Kidney (tissue), 14 donors: Measurements from ENCODE around the gene MFAP5. TPM values are rescaled to one million over a fixed set of nuclear protein-coding genes. Genes with fewer than 3 reads are reported as not detected.
"Not testable (repeated sequence)": the region's sequence is repeated elsewhere in the genome, so short reads cannot be mapped to it uniquely, and the experiment has no call there.

Experiments
- DNase-seq, 5 donors: peaks; one replicate each; pipeline ENCODE4 v3.0.0-alpha.2; 2013 to 2020
- FAIRE-seq: peaks from 2 replicates; lab custom pipeline; 2012; peaks lifted over from hg19 to GRCh38; lab: Jason Lieb, UNC
- H3K27ac ChIP-seq, 2 donors: one replicate each; pipeline ENCODE4 v1.7.0; 2013; ENCODE audit warnings: low read depth in 2 of 2, low read length in 2 of 2, inconsistent platforms in 1 of 2
- H3K27me3 ChIP-seq: one replicate; pipeline ENCODE4 v1.7.1; 2013; ENCODE audit warnings: low read length, inconsistent platforms; ENCODE audit not compliant: control insufficient read depth, insufficient read depth
- H3K36me3 ChIP-seq, 3 donors: one replicate each; pipeline versions ENCODE4 v1.7.0 to v1.7.1; 2013; ENCODE audit warnings: low read length in 3 of 3, control low read depth in 1 of 3, inconsistent platforms in 1 of 3; ENCODE audit not compliant: insufficient read depth in 3 of 3, control insufficient read depth in 2 of 3
- H3K4me1 ChIP-seq, 3 donors: one replicate each; pipeline versions ENCODE4 v1.7.0 to v1.7.1; 2013; ENCODE audit warnings: low read length in 3 of 3, inconsistent platforms in 1 of 3, low read depth in 1 of 3; ENCODE audit not compliant: control insufficient read depth in 2 of 3, insufficient read depth in 2 of 3
- H3K4me3 ChIP-seq, 3 donors: one replicate each; pipeline versions ENCODE4 v1.7.0 to v1.8.1; 2013; ENCODE audit warnings: low read length in 3 of 3, control low read depth in 1 of 3, inconsistent platforms in 1 of 3
- H3K9ac ChIP-seq, 3 donors: one replicate each; pipeline versions ENCODE4 v1.7.0 to v1.7.1; 2013; ENCODE audit warnings: low read length in 3 of 3, control low read depth in 1 of 3, inconsistent platforms in 1 of 3
- H3K9me3 ChIP-seq, 3 donors: one replicate each; pipeline versions ENCODE4 v1.7.0 to v1.7.1; 2013; ENCODE audit warnings: low read length in 3 of 3, control low read depth in 1 of 3, inconsistent platforms in 1 of 3; ENCODE audit not compliant: control insufficient read depth in 2 of 3, insufficient read depth in 1 of 3
- CTCF ChIP-seq: IDR thresholded peaks from 3 replicates; pipeline ENCODE4 v1.5.1; 2012; ENCODE audit warnings: mild to moderate bottlenecking, moderate library complexity, borderline replicate concordance; ENCODE audit not compliant: insufficient read depth; ENCODE audit errors: extremely low read depth
- intact Hi-C: fragments of 100-400 bp; cut with DNase I; formaldehyde crosslinking; loops from one replicate; pipeline ENCODE4 v1.11.1; 2022
- polyA plus RNA-seq: library from polyadenylated mRNA; stranded (reverse); fragments of 350-450 nt; fragmentation: Illumina TruSeq; extraction: RNeasy Lipid Tissue Mini Kit (QIAGEN cat#74804); gene quantifications from one replicate; pipeline ENCODE4 v1.2.3, GENCODE V29; 2014; ENCODE audit warnings: low read depth, low replicate concordance; ENCODE audit not compliant: insufficient read depth
- total RNA-seq: library from RNA; stranded (reverse); fragmentation: NEBNext Ultra II Directional; extraction: Animal tissue kit (Norgen Biotek cat#: 25700); gene quantifications from one replicate; pipeline ENCODE4 v1.2.1, GENCODE V29; 2021
- donor health status: control.
- donor health status: control.
- donor health status: control.
- donor health status: control.
- donor health status: control.
- donor health status: DM: yes; HTN: yes; CAD: no.
- donor health status: Normal renal cell carcinoma (clear cell type).

Gene MFAP5
- total and polyA plus RNA-seq, 2 donors from 2014 or later, result 0.38 to 0.52 TPM

DNA sequence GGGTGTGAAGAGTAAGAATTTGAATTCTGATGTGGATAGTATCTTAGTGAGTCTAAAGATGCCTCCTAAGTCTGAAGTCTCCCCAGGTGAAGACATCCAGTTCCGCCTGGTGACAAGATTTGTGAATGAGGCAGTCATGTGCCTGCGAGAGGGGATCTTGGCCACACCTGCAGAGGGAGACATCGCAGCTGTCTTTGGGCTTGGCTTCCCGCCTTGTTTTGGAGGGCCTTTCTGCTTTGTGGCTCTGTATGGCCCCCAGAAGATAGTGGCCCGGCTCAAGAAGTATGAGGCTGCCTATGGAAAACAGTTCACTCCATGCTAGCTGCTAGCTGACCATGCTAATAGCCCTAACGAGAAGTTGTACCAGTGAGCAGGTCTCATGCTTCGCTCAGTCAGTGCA, 25.4 kb downstream of the MFAP5 start:
- H3K27ac ChIP-seq, result no peak overlapping the region
- no peaks in the 10 kb centered on the region for H3K27me3 ChIP-seq
- no peak overlapping the region for H3K4me3 ChIP-seq
- H3K9ac ChIP-seq, result no peak overlapping the region
- DNase-seq (no peak), FAIRE-seq (no peak)
- intact Hi-C loops, result no loop called here
- no peaks in the 10 kb centered on the region for H3K4me1 ChIP-seq
- H3K36me3 ChIP-seq, result no peaks in the 10 kb centered on the region
- H3K9me3 ChIP-seq, result no peaks in the 10 kb centered on the region
- no peak for TF ChIP-seq CTCF

- no peaks in the 10 kb centered on the region for H3K27me3 ChIP-seq
- H3K9ac ChIP-seq, result no peak overlapping the region
- no peaks in the 10 kb centered on the region for H3K9me3 ChIP-seq
- no peak overlapping the region for H3K4me3 ChIP-seq
- H3K27ac ChIP-seq, result no peak overlapping the region
- FAIRE-seq (no peak), DNase-seq (no peak)
- intact Hi-C loops, result no loop called here
- TF ChIP-seq CTCF, result no peak
- H3K4me1 ChIP-seq, result no peaks in the 10 kb centered on the region
- H3K36me3 ChIP-seq, result no peaks in the 10 kb centered on the region
Measured at GRCh38 chr12:8636581-8636980, 26.0 kb downstream of the MFAP5 start.

DNA sequence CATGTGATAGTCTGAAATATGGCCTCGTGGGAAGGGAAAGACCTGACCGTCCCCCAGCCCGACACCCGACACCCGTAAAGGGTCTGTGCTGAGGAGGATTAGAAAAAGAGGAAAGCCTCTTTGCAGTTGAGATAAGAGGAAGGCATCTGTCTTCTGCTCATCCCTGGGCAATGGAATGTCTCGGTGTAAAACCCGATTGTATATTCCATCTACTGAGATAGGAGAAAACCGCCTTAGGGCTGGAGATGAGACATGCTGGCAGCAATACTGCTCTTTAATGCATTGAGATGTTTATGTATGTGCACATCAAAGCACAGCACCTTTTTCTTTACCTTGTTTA, 26.6 kb downstream of the MFAP5 start:
- H3K4me1 ChIP-seq, H3K9ac ChIP-seq, DNase-seq, H3K36me3 ChIP-seq, H3K9me3 ChIP-seq, intact Hi-C loops, FAIRE-seq, H3K4me3 ChIP-seq, H3K27me3 ChIP-seq, H3K27ac ChIP-seq: not testable (repeated sequence)

DNA sequence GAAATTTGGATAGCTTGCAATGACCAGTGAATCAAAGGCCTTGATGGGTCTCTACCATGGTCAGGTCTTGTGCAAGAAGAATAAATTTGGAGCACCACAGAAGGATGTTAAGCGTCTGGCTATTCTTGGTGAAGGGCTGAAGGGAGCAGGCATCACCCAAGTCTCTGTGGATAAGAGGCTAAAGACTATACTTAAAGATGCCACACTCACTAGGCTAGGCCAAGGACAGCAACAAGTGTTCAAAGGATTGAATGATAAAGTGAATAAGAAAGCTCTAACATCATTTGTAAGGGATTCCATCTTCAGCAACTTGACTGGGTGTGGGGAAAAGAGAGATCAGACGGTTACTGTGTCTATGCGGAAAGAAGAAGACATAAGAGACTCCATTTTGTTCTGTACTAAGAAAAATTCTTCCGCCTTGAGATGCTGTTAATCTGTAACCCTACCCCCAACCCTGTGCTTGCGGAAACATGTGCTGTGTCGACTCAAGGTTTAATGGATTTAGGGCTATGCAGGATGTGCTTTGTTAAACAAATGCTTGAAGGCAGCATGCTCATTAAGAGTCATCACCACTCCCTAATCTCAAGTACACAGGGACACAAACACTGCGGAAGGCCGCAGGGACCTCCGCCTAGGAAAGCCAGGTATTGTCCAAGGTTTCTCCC, 27.2 kb downstream of the MFAP5 start:
- peak in 2 of 5 donors; percentile 20 to 23 for DNase-seq
- H3K4me3 ChIP-seq, H3K4me1 ChIP-seq, H3K27me3 ChIP-seq, H3K9me3 ChIP-seq, FAIRE-seq, H3K9ac ChIP-seq, H3K36me3 ChIP-seq, intact Hi-C loops, H3K27ac ChIP-seq: not testable (repeated sequence)
